Muscle layer of colon (tissue), 2 donors: ENCODE results near the gene CROCC2.

Experiments used
- H3K27ac ChIP-seq: one replicate; pipeline ENCODE4 v1.7.0; 2013; ENCODE audit warnings: low read depth, mild to moderate bottlenecking, low read length, moderate library complexity
- H3K27me3 ChIP-seq, 2 donors: one replicate each; pipeline ENCODE4 v1.7.0; 2013; ENCODE audit warnings: low read length in 2 of 2, mild to moderate bottlenecking in 2 of 2; ENCODE audit not compliant: insufficient read depth in 2 of 2, control insufficient read depth in 1 of 2
- H3K36me3 ChIP-seq: one replicate; pipeline ENCODE4 v1.7.0; 2013; ENCODE audit warnings: mild to moderate bottlenecking, low read length; ENCODE audit not compliant: insufficient read depth
- H3K4me1 ChIP-seq: one replicate; pipeline ENCODE4 v1.7.0; 2013; ENCODE audit warnings: mild to moderate bottlenecking, low read length; ENCODE audit not compliant: insufficient read depth
- H3K4me3 ChIP-seq, 2 donors: one replicate each; pipeline ENCODE4 v1.7.0; 2013; ENCODE audit warnings: low read length in 2 of 2, low read depth in 1 of 2, mild to moderate bottlenecking in 1 of 2, moderate library complexity in 1 of 2
- H3K9ac ChIP-seq: one replicate; pipeline ENCODE4 v1.7.0; 2013; ENCODE audit warnings: low read length
- H3K9me3 ChIP-seq: one replicate; pipeline ENCODE4 v1.7.0; 2013; ENCODE audit warnings: mild to moderate bottlenecking, low read length
- donor health status: abdominal sarcoma.
- donor health status: Adenocarcinoma of cecum.

CROCC2 gene

DNA sequence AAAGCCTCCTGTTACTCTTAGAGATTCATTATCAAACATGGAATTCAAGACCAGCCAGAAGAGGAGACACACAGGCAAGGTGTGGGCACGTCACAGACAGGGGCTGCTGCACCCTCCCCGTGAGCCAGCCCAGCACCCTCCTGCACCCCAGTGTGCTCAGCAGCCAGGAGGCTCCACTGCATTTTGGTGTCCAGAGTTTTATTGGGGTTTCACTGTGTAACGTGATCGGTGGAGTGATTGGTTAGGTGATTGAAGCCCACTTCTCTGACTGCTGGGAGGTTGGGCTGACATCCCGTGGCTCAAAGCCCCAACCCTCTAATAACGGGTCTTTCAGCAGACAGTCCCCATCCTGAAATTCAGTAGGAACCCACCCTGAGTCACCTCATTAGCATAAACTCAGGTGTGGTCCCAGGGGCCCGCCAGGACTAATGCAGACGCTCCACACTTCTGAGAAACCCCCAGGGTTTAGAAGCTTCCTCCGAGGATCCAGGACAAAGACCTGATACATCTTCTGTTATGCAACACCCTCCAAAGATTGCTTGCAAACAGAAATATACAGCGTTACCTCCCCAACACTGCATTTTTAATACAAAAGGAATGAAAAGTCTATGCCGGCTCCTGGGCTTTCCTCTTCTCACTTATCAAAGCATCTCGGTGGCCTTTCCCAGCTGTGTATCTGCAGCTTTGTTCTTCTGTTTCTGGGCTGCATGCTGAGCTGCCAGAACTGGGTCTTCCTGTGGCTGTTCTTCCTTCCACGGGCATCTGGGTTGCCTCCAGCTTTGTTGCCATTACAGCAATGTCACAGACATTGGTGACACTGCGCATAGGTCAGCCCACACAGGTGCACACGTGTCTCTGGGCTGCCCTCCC lies 48.5 kb downstream of the CROCC2 start:
- H3K4me1 ChIP-seq: no peaks in the 10 kb centered on the region
- H3K9ac ChIP-seq: no peak overlapping the region
- no peaks in the 10 kb centered on the region for H3K36me3 ChIP-seq
- H3K9me3 ChIP-seq: no peaks in the 10 kb centered on the region
- no peak overlapping the region for H3K4me3 ChIP-seq
- H3K27ac ChIP-seq: no peak overlapping the region
- H3K27me3 ChIP-seq: peaks cover 0 to 13% of the 10 kb centered on the region in 2 donors

DNA sequence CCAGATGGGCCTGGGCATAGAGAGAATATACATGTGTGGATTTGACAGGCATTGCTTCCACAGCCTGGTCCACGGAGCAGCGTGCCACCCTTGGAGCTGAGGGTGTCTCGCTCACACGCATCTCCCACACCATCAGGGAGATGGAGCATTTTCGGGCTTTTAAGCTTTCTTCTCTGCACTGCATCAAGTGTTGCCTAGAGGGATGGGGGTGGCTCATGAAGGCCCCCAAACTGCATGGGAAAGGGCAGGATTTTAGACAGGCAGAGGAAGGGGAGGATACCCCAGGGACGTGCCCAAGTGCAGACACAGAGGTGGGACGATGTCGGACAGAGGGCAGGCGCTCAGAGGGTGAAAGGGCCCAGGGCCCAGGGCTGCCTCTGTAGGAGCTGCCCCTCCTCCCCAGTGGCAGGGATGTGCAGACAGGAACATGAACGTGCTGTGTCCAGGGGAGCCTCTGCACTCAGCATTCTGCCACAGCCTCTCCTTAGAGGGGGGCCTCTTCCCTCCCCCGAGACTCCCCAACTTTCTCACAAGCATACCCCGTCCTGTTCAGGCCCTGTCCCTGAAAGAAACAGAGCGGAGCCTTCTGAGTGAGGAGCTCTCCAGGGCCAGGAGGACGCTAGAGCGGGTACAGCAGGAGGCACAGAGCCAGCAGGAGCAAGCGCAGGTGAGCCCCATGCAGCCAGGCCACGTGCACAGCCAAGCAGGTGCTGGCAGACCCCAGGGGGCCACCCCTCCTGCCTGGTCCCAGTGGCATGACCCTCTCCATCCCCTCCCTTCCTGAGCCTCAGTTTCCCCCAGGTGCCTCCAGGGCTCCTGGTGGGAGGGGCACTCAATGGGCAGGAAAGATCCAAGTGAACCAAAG lies 49.4 kb downstream of the CROCC2 start:
- Histone ChIP-seq H3K27ac (no peak overlapping the region), H3K9ac (no peak overlapping the region), H3K4me3 (no peak overlapping the region), H3K4me1 (peaks cover 4% of the 10 kb centered on the region), H3K27me3 (peaks cover 0 to 17% of the 10 kb centered on the region in 2 donors), H3K36me3 (no peaks in the 10 kb centered on the region), H3K9me3 (no peaks in the 10 kb centered on the region)

DNA sequence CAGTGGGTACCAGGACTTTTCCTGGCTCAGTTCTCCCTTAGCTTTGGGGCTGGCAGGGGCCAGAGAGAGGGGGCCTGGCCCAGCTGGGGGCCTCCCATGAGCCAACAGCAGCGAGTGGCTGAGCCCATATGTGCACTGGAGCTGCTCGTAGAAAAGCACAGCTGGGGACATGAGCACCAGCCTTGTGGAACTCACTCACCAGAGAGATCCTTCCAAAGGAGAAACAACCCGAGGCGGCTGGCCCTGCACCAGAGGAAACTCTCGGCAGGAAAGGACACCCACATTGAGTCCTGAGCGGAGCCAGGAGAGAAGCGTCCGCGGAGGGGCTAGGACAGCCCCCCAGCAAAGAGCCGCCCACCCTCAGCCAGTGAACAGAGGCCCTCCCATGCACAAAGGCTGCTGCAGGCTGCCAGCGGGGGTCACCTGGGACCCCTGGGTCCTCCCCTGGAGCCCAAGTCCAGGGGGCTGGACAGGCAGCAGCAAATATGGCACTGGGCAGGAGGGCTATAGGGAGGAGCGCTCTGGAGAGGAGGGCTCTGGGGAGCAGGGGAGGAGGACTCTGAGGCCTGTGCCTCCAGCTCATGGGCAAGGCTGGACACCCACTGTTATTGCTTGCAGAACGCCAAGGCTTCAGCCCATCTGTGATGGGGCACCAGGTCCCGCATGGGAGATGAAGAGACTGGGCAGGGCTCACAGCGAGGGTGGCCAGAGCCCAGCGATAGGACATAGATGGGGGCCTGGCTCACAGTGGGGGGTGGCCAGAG lies 50.2 kb downstream of the CROCC2 start:
- H3K36me3 ChIP-seq: no peaks in the 10 kb centered on the region
- H3K9me3 ChIP-seq: no peaks in the 10 kb centered on the region
- peaks cover 10% of the 10 kb centered on the region for H3K4me1 ChIP-seq
- H3K9ac ChIP-seq: no peak overlapping the region
- H3K27me3 ChIP-seq: peaks cover 0 to 18% of the 10 kb centered on the region in 2 donors
- H3K4me3 ChIP-seq: no peak overlapping the region
- no peak overlapping the region for H3K27ac ChIP-seq

DNA sequence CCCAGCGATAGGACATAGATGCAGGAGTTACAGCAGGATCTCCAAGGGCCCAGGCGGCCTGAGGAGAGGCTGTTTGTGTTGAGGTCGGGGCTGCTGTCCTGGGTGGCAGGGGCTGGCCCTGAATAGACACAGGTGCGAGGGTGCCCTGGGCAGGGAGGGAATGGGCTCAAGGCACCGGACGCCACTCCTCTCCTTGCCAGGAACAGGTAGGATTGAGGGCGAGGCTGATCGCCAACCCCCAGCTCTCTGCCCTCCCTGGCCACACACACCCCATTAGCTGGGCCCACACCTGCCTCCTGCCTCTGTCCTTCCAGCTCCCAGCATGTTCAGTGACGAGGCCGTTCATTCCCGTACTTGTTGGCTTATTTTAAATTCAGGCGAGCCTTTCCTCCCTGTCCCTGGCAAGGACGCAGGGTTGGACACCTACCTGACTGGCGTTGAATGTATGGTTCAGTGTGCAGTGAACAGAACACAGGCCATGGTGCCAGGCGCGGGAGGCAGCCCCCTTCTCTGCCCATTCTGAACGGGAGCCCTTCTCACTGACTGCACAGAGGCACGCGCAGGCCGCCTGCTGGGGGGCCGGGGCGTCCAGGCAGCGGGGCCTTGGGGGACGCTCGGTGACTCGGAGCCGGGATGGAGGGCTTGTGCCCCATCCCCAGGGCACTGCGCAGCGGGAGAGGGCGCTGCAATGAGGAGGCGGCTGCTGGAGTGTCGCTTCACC lies 51.0 kb downstream of the CROCC2 start:
- no peaks in the 10 kb centered on the region for H3K9me3 ChIP-seq
- peaks cover 0 to 18% of the 10 kb centered on the region in 2 donors for H3K27me3 ChIP-seq
- no peak overlapping the region for H3K4me3 ChIP-seq
- no peak overlapping the region for H3K9ac ChIP-seq
- no peak overlapping the region for H3K27ac ChIP-seq
- H3K36me3 ChIP-seq: no peaks in the 10 kb centered on the region
- H3K4me1 ChIP-seq: peaks cover 16% of the 10 kb centered on the region

DNA sequence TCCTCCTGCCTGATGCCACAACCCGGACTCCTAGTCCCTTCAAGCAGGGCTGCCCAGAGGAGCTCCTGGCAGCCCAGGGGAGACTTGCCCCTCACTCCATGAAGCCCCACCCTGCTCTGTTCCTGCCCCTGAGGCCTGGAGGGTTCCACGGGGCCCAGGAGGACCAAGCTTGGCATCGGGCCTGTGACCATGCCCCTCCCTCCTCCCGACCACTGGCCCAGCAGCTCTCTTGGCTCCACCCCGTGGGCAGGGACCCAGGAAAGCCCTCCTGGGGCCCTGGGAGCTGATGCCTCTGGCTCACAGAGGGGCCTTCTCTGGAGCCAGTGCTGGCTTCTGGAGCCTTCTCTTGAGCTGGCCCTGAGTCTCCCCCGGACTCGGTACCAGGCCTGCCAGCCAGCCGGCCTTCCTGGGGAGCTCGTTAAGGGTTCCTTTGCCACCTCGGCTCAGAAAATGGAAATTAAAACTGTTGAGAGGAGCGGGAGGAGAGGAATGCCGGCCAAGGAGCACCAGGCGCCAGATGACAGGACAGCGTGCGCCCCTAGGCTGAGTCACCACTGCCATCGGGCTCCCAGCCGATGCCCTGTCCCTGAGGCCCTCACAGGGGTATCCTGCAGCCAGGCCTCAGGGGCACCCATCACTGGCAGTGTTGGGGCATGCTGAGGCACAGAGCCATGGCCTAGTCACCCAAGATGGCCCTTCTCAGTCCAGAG lies 51.7 kb downstream of the CROCC2 start:
- H3K4me1 ChIP-seq: peaks cover 16% of the 10 kb centered on the region
- no peak overlapping the region for H3K27ac ChIP-seq
- no peak overlapping the region for H3K9ac ChIP-seq

DNA sequence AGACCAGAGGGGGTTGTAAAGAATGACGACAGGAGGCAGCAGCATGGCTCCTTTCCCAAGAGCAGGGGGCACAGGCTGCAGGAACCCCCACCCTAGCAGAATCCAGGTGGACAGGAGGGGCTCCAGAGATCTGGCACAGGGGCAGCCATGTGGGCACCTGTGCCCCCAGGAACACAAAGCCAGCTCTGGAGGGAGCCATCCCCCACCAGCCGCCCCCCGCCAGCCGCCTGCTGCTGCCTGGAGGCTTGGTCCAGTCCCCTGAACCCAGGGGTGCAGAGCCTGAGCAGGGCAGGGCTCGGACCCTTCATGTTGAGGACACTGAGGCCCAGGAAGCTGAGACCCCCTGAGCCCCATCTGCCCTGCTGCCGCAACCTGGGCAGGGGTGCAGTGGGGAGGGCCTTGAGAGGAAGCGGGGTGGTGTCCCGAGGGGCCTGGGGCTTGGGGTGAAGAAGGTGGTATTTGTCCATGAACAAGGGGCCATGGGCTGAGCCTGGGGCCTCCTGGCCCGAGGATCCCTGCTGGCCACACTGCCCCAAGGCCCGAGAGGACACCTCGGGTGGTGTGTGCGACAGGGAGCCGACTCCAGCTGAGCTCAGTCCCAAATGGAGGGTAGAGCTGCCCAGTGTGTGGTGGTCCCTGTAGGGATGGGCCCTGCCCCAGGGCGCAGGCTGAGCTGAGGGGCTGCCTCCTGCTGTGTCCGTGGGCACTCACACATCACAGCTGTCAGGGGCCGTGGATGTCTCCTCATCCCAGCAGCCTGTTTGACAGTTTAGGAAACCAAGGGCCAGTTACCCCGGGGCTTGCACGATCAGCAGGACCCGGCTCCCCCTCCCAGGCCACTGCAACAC lies 52.5 kb downstream of the CROCC2 start:
- no peak overlapping the region for H3K4me3 ChIP-seq
- H3K27me3 ChIP-seq: peaks cover 0 to 18% of the 10 kb centered on the region in 2 donors
- H3K9me3 ChIP-seq: no peaks in the 10 kb centered on the region
- H3K9ac ChIP-seq: no peak overlapping the region
- H3K4me1 ChIP-seq: peaks cover 16% of the 10 kb centered on the region
- H3K27ac ChIP-seq: no peak overlapping the region
- no peaks in the 10 kb centered on the region for H3K36me3 ChIP-seq

More for the DNA sequence above, 51.7 kb downstream of the CROCC2 start:
- Histone ChIP-seq H3K27me3 (peaks cover 0 to 18% of the 10 kb centered on the region in 2 donors), H3K36me3 (no peaks in the 10 kb centered on the region), H3K4me3 (no peak overlapping the region), H3K9me3 (no peaks in the 10 kb centered on the region)

DNA sequence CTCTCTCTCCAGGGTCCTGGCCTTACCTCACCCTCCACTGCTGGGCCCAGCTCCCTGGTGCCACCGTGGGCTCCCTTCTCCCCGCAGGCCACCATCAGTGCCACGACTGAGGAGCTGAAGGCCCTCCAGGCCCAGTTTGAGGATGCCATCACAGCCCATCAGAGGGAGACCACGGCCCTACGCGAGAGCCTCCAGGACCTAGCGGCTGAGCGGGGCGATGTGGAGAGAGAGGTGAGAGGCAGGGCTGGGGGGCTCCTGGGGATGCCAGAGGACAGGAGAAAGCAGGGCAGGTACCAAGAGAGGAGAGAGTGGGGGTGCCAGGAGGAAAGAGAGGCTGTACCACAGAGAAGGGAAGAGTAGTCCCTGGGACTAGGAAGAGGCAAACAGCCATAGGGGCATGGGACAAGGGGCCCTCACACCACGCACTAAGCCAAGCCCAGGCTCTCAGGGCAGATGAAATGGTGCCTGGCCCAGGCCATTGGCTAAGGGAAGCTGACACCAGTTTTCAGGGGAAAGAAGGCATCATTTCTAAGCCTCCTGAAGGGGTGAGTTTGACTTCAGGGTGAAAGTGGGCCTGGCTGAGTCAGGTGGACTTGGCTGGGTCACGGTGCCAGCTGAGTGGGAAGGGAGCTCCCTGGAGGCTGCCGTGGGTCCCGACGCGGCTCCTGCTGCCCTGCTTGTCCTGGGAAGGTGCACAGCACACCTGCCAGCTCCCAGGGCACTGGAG lies 53.2 kb downstream of the CROCC2 start:
- Histone ChIP-seq H3K4me3 (no peak overlapping the region), H3K27ac (no peak overlapping the region), H3K36me3 (no peaks in the 10 kb centered on the region), H3K9ac (no peak overlapping the region), H3K4me1 (peaks cover 16% of the 10 kb centered on the region), H3K9me3 (no peaks in the 10 kb centered on the region), H3K27me3 (peaks cover 0 to 18% of the 10 kb centered on the region in 2 donors)

DNA sequence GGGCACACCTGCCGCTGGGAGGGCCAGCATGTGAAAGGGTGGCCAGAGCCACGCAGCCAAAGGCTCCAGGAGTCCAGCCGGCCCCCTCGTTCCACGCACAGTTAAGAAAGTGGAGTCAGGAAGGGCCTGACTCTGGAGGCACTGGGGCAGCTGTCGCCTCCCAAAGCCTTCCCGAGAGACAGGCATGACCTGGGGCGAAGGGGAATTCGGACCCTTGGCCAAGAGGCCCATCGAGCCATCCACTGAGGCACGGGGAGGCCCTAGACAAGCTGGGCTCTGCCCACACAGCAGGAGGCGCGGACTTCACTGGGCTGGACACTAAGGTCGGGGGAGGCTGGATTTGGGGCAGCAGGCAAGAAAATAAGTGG lies 53.8 kb downstream of the CROCC2 start:
- Histone ChIP-seq H3K27ac (no peak overlapping the region), H3K4me1 (peaks cover 16% of the 10 kb centered on the region), H3K36me3 (no peaks in the 10 kb centered on the region), H3K27me3 (peaks cover 0 to 18% of the 10 kb centered on the region in 2 donors), H3K9me3 (no peaks in the 10 kb centered on the region), H3K9ac (no peak overlapping the region), H3K4me3 (no peak overlapping the region)

DNA sequence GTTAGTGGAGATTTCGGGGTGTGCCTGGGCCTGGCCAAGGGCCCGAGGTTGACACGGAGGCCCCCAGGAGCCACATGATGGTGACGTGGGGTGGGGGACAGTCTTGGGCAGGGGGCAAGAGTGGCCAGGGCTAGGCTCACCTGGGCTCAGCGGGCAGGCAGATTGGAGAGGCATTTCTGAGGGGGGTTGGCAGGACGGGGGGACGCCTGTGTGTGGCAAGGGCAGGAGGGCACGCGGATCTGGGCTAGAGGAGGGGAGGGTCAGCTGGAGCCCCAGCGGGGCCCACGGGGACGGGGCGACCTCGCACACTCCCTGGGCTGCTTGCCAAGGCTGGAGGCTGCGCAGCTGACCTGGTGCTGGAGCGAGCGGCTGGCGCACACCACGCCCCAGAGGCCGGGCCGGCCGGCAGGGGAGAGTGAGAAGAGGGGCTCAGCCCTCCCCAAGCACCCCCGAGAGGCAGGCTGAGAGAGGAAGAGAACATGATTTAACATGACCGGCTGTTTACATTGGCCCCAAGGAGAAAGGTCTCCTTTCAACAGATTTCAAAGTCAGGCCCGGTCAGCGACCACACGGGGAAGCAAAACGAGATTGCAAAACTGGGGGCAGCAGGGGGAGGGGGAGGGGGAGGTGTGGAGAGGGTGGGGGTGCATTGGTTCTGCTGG lies 54.3 kb downstream of the CROCC2 start:
- no peak overlapping the region for H3K9ac ChIP-seq
- H3K27me3 ChIP-seq: peaks cover 0 to 18% of the 10 kb centered on the region in 2 donors
- no peak overlapping the region for H3K4me3 ChIP-seq
- H3K4me1 ChIP-seq: peaks cover 16% of the 10 kb centered on the region
- H3K27ac ChIP-seq: no peak overlapping the region
- H3K36me3 ChIP-seq: no peaks in the 10 kb centered on the region
- H3K9me3 ChIP-seq: no peaks in the 10 kb centered on the region
